DOHH2 (cell line): ENCODE results near the gene EDC3.
A peak's percentile ranks its signal among the peaks of the same experiment; 100 is the strongest.

Experiments used
- H3F3A ChIP-seq: fragments of 200-600 bp; sonication (generic), shearing (Covaris generic); 2 replicates; pipeline ENCODE4 v1.6.0; 2016; ENCODE audit warnings: antibody characterized with exemption, mild to moderate bottlenecking; ENCODE audit not compliant: control insufficient read depth, insufficient read depth
- H3K27ac ChIP-seq: fragments of 200-600 bp; sonication (generic); 2 replicates; pipeline ENCODE4 v1.5.1; 2014; ENCODE audit warnings: low read depth, mild to moderate bottlenecking, low read length, moderate library complexity
- H3K27me3 ChIP-seq: fragments of 200-600 bp; sonication (generic); 2 replicates; pipeline ENCODE4 v1.6.1; 2014; ENCODE audit warnings: mild to moderate bottlenecking, low read length, mixed read lengths; ENCODE audit not compliant: control insufficient read depth
- H3K36me3 ChIP-seq: fragments of 200-600 bp; sonication (generic); 2 replicates; pipeline ENCODE4 v1.6.1; 2014; ENCODE audit warnings: mild to moderate bottlenecking, low read length, moderate library complexity, mixed read lengths; ENCODE audit not compliant: control insufficient read depth
- H3K4me1 ChIP-seq: fragments of 200-600 bp; sonication (generic); 2 replicates; pipeline ENCODE4 v1.6.1; 2014; ENCODE audit warnings: mild to moderate bottlenecking, low read length, mixed read lengths; ENCODE audit not compliant: control insufficient read depth
- H3K4me2 ChIP-seq: fragments of 200-600 bp; sonication (generic); 2 replicates; pipeline ENCODE4 v1.6.0; 2014; ENCODE audit warnings: mild to moderate bottlenecking, low read length, moderate library complexity
- H3K4me3 ChIP-seq: fragments of 200-600 bp; sonication (generic); 2 replicates; pipeline ENCODE4 v1.5.1; 2014; ENCODE audit warnings: mild to moderate bottlenecking, low read length, mixed read lengths
- H3K79me2 ChIP-seq: fragments of 200-600 bp; sonication (generic); 2 replicates; pipeline ENCODE4 v1.6.1; 2014; ENCODE audit warnings: mild to moderate bottlenecking, low read length, mixed read lengths; ENCODE audit not compliant: control insufficient read depth
- H3K9me2 ChIP-seq: fragments of 200-600 bp; sonication (generic); replicated peaks from 2 replicates; pipeline ENCODE4 v1.6.1; 2014; ENCODE audit warnings: mild to moderate bottlenecking, low read length, mixed read lengths; ENCODE audit not compliant: control insufficient read depth
- H3K9me3 ChIP-seq: fragments of 200-600 bp; sonication (generic); 2 replicates; pipeline ENCODE4 v1.6.1; 2014; ENCODE audit warnings: antibody characterized with exemption, low read length, mixed read lengths; ENCODE audit not compliant: control insufficient read depth, insufficient read depth
- H4K20me1 ChIP-seq: fragments of 200-600 bp; sonication (generic); 2 replicates; pipeline ENCODE4 v1.6.0; 2014; ENCODE audit warnings: low read depth, mild to moderate bottlenecking, antibody characterized with exemption, low read length, moderate library complexity; ENCODE audit not compliant: control insufficient read depth, insufficient read depth
- CTCF ChIP-seq: fragments of 200-600 bp; sonication (generic); IDR thresholded peaks from one replicate; pipeline ENCODE4 v1.5.1; 2014; ENCODE audit warnings: antibody characterized with exemption, mild to moderate bottlenecking, low read depth, low read length; ENCODE audit not compliant: poor library complexity, severe bottlenecking
- EZH2phosphoT487 ChIP-seq: fragments of 200-600 bp; sonication (generic); IDR thresholded peaks from 2 replicates; pipeline ENCODE4 v1.6.1; 2017; ENCODE audit warnings: borderline replicate concordance, mild to moderate bottlenecking, antibody characterized with exemption, low read length, moderate library complexity, mixed read lengths

EDC3 gene

GRCh38 chr15:74633781-74634180 lies 62.0 kb downstream of the EDC3 start:
- no peaks in the 10 kb centered on the region for H4K20me1 ChIP-seq
- peaks cover 5% of the 10 kb centered on the region for H3K4me1 ChIP-seq
- peaks cover 81% of the 10 kb centered on the region for H3K36me3 ChIP-seq
- TF ChIP-seq CTCF (no peak), EZH2phosphoT487 (no peak)
- H3F3A ChIP-seq, result peaks cover 7% of the 10 kb centered on the region
- H3K27ac ChIP-seq, result no peak overlapping the region
- H3K27me3 ChIP-seq, result no peaks in the 10 kb centered on the region
- no peak overlapping the region for H3K4me2 ChIP-seq
- no peaks in the 10 kb centered on the region for H3K79me2 ChIP-seq
- H3K4me3 ChIP-seq, result no peak overlapping the region
- H3K9me2 ChIP-seq, result no peaks in the 10 kb centered on the region
- no peaks in the 10 kb centered on the region for H3K9me3 ChIP-seq

DNA sequence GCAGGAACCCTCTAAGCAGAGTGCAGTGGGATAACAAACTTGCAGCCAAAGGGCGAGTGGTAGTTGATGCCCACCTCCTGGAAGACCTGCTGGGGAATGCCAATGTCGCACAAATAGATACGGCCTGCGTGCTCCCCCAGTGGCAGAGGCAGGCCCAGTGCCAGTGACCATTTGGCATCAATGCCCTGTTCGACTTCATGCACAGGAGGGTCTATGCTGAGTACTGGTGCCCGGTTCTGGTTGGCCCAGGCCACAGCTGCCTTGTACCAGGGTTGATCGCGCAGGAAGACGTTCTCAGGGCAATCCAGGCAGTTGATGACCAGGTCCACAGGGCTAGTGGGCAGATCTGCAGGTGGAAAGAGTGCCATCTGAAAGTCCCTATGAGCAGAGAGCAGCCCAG lies 63.2 kb downstream of the EDC3 start:
- Histone ChIP-seq H3K36me3 (peaks cover 92% of the 10 kb centered on the region), H4K20me1 (no peaks in the 10 kb centered on the region), H3K4me3 (no peak overlapping the region), H3K27me3 (no peaks in the 10 kb centered on the region), H3K9me3 (no peaks in the 10 kb centered on the region), H3K4me1 (peaks cover 5% of the 10 kb centered on the region), H3K9me2 (no peaks in the 10 kb centered on the region), H3K4me2 (no peak overlapping the region), H3F3A (peaks cover 7% of the 10 kb centered on the region), H3K79me2 (no peaks in the 10 kb centered on the region), H3K27ac (no peak overlapping the region)
- TF ChIP-seq EZH2phosphoT487 (no peak), CTCF (no peak)

DNA sequence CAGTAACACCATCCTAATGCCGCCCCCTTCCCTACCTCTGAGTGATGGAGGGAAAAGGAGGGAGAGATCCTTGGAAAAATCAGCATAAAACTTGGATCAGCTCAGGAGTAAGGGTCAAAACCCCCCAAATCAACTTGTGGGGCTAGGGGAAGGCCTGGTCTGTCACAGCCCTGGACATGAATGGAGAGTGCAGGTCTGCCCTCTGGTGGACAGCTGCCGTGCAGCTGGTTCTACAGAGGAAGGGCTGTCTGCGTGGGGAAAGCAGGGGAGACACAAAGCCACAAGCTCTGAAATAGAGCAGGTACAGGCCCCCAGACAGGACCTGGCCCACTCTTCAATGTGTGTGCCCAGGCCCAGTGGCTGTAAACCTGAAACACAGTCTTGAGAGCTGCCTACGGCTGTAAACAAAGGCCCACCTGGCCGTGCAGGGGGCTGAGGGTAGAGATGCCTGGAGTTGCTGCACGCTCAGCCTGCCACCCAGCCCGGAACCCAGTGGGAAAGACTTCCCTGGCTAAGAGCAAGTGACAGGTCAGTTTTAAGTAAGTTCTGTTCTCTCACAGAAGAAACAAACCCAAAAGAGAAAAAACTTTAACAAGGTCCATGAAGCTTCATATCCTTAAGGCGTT lies 63.8 kb downstream of the EDC3 start:
- peak; percentile 96 for TF ChIP-seq CTCF
- TF ChIP-seq EZH2phosphoT487, result no peak
- Histone ChIP-seq H4K20me1 (0 out of 2 replicates have a peak, but pooled peaks cover 2% of the 10 kb centered on the region), H3F3A (peaks cover 7% of the 10 kb centered on the region), H3K27me3 (no peaks in the 10 kb centered on the region), H3K9me2 (no peaks in the 10 kb centered on the region), H3K9me3 (no peaks in the 10 kb centered on the region), H3K4me1 (peaks cover 7% of the 10 kb centered on the region), H3K27ac (no peak overlapping the region), H3K36me3 (peaks cover 92% of the 10 kb centered on the region), H3K79me2 (0 out of 2 replicates have a peak, but pooled peaks cover 2% of the 10 kb centered on the region), H3K4me3 (no peak overlapping the region), H3K4me2 (no peak overlapping the region)
